HG02840 (cell line): ENCODE data around the gene NUDT6.

Experiments
- ATAC-seq: cut with Tn5 transposase; IDR thresholded peaks from one replicate; pipeline ENCODE4 v1.9.1; 2021; ENCODE audit warnings: mild to moderate bottlenecking, moderate library complexity, moderate number of reproducible peaks; ENCODE audit not compliant: unreplicated experiment, low FRiP score

The NUDT6 gene

DNA sequence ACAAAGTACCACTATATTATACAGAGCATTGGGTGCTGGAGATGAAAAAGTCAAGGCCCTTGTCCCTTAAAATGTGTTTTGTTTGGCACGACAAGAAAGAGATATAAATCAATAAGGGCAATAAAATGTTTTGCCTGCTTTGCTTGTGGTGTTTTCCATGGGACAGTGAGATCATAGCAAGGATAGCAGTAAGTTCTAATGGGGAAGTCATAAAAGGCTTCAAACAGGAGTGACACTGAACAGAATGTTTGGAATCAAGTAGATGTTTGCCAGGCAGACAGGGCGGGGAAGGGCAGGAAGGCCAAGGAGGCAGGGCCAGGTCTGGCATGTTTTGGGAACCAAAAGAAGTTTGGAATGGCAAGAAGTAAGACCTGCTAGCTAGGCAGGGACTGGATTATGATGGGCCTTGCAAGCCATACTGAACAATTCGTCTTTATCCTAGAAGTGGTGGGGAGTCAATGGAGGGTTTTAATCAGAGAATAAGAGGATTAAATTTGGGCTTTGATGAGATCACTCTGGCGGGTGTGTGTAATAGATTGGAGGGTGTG, 79.3 kb downstream of the NUDT6 start:
- ATAC-seq, result no peak
